Fibroblast of villous mesenchyme (primary cell): Measurements from ENCODE around the gene TRIAP1. TPM values are rescaled to one million over a fixed set of nuclear protein-coding genes. Genes with fewer than 3 reads are reported as not detected.

ENCODE experiments used
- DNase-seq: peaks from one replicate; pipeline ENCODE4 v3.0.0-alpha.2; 2010; ENCODE audit warnings: low read depth
- H3K4me3 ChIP-seq: 2 replicates; pipeline ENCODE4 v1.5.1; 2011; ENCODE audit warnings: low read depth, mild to moderate bottlenecking, low read length
- total RNA-seq: library from RNA; depleted of rRNA; stranded (reverse); fragments of >200 nt; gene quantifications from 2 replicates; pipeline ENCODE4 v1.2.3, GENCODE V29; 2012
- TF ChIP-seq, protein P1 (sequence below): IDR thresholded peaks from 2 replicates; pipeline ENCODE4 v1.5.1; 2012; ENCODE audit warnings: low read depth, mild to moderate bottlenecking, low read length; ENCODE audit not compliant: insufficient read depth

Gene TRIAP1
- total RNA-seq, 1 donor, result 30.7 TPM

DNA sequence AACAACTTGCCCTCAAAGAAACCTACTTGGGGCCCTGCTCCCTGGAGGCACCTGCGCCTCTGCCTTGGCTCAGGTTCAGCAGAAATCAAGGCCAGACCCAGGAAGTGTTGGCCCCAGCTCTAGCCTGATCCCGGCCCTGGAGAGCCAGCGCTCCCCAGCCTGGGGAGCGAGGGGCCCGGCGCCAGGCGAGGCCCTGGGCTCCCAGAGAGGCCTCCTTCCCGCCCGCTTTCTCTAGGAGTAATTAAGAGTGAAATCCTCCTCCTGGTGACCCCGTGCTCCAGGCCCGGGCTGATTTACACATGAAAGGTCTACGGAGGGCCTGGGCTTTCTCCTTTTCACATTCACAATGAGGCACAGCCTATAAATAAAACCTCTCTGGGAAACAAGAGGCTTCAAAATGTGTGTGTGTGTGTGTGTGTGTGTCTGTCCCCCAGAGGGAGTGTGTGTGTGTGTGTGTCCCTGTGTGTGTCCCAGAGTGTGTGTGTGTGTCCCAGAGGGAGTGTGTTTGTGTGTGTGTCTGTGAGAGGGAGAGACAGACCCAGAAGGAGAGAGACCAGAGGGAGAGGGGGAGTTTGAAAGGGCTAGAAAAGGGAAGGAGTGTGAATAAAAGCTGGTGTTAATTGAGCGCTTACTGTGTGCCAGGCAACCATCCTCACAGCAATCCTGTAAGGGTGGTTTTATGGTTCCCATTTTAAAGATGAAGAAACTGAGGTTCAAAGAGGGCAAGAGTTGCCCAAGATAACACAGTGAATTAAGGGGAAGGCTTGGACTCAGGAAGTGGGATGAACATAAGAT is 32.1 kb downstream of the TRIAP1 start:
- TF ChIP-seq, protein P1, sequence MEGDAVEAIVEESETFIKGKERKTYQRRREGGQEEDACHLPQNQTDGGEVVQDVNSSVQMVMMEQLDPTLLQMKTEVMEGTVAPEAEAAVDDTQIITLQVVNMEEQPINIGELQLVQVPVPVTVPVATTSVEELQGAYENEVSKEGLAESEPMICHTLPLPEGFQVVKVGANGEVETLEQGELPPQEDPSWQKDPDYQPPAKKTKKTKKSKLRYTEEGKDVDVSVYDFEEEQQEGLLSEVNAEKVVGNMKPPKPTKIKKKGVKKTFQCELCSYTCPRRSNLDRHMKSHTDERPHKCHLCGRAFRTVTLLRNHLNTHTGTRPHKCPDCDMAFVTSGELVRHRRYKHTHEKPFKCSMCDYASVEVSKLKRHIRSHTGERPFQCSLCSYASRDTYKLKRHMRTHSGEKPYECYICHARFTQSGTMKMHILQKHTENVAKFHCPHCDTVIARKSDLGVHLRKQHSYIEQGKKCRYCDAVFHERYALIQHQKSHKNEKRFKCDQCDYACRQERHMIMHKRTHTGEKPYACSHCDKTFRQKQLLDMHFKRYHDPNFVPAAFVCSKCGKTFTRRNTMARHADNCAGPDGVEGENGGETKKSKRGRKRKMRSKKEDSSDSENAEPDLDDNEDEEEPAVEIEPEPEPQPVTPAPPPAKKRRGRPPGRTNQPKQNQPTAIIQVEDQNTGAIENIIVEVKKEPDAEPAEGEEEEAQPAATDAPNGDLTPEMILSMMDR, result no peak
- no peak overlapping the region for H3K4me3 ChIP-seq
- DNase-seq, result no peak

DNA sequence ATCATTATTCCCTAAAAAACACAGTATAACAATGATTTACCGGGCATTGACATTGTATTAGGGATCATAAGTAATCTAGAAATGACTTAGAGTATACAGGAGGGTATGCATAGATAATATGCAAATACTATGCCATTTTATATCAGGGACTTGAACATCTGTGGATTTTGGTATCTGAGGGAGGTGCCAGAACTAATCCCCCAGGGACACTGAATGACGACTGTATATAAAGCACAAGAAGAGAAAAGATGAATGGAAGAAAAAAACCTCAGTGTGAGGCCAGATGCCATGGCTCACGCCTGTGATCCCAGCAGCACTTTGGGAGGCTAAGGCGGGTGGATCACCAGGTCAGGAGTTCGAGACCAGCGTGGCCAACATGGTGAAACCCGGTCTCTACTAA is 33.8 kb downstream of the TRIAP1 start:
- TF ChIP-seq, protein P1, result no peak
- no peak for DNase-seq

DNA sequence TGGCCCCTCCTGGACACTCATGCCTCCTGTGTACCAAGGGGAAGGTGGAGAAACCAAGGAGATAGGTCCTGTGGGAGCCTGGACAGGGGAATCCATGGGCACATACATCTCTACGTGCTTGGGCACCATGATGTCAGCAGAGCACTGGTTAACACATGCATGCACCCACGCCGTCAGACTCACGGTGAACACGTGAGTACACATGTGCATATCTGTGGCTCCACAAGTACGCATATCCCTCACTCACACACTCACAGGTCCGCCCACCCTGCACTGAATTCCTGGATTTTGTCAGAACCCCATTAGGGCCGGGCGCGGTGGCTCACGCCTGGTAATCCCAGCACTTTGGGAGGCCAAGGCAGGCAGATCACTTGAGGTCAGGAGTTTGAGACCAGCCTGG is 37.4 kb downstream of the TRIAP1 start:
- no peak overlapping the region for H3K4me3 ChIP-seq
- TF ChIP-seq, protein P1, result no peak

More for the DNA sequence above, 33.8 kb downstream of the TRIAP1 start:
- no peak overlapping the region for H3K4me3 ChIP-seq

DNA sequence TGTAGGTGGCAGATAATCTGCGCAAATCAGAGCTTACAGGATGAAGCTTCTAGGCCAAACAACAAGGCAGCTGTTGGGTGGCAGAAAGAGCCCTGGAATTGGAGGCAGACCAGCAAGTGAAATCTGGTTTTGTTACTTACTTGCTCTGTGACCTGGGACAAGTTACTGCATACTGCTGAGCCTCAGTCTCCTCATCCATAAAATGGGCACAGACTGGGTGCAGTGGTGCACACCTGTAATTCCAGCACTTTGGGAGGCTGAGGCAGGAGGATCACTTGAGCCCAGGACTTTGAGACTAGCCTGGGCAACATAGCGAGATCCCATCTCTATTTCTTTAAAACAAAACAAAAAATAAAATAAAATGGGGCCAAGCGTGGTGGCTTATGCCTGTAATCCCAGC is 39.6 kb downstream of the TRIAP1 start:
- no peak for DNase-seq
- H3K4me3 ChIP-seq, result no peak overlapping the region
- TF ChIP-seq, protein P1, result no peak

More for the DNA sequence above, 37.4 kb downstream of the TRIAP1 start:
- no peak for DNase-seq

DNA sequence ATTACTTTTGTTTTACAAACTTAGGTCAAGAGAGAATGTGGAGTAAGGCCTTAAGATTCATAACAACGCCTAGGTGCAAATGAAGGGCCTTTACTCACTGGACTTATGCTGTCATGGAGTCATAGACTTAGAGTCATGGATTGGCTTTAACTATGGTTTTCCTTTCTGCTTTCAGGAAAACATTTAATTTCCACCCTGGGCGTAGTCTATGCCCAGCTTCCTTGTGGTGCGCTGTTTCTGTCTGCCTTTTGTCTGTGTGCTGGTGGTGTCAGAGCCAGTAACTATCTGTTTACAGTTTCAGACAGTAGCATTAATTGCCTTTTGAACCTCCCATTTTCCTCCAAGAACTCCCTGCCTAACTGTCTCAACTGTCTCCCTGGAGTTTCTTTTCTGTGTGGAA is 40.1 kb downstream of the TRIAP1 start:
- no peak overlapping the region for H3K4me3 ChIP-seq
- TF ChIP-seq, protein P1, result no peak
- DNase-seq, result no peak

DNA sequence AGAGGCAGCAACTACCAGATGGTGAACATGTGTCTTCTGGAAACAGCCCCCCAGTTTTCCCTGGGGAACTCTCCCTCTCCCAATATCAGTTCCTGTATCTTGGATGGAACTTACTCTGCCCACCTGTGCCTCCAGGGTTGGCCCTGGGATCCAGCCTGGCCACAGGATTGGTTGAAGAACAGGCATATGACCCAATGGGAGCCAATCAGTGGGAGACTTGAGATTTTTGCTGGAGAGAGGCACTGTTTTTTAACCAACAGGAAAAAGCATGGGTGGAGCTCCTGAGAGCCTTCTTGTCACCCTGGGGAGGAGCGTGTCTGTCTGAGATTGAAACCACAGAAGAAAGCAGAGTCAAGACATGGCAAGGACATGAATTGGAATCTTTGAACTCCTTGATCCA is 41.9 kb downstream of the TRIAP1 start:
- no peak overlapping the region for H3K4me3 ChIP-seq
- TF ChIP-seq, protein P1, result no peak
- no peak for DNase-seq

DNA sequence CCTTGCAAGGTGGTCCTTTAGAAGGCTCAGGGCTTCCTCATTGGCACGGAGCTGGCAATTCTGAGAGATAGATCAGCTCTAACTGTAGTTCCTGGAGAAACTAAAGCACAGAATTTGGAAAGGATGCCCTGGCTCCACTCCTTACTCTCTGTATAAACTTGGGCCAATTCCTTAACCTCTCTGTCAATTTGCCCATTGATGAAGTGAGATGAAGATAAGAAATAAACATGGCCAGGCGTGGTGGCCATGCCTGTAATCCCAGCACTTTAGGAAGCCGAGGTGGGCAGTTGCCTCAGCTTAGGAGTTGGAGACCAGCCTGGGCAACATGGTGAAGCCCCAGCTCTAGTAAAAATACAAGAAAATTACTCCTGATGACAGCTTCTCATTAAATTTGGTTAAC is 42.3 kb downstream of the TRIAP1 start:
- TF ChIP-seq, protein P1, result no peak
- H3K4me3 ChIP-seq, result no peak overlapping the region
- no peak for DNase-seq
